Panc1 (cell line): ENCODE data around the gene FES.

ENCODE experiments used
- CTCF ChIP-seq: fragments of 450-650 bp; IDR thresholded peaks from 2 replicates; pipeline ENCODE4 v1.5.1; 2017; ENCODE audit warnings: mild to moderate bottlenecking
- POLR2AphosphoS5 ChIP-seq: IDR thresholded peaks from 2 replicates; pipeline ENCODE4 v1.6.1; 2012; ENCODE audit warnings: mild to moderate bottlenecking, low read depth, low read length, moderate library complexity
- REST ChIP-seq, 2 experiments: IDR thresholded peaks; 2 replicates each; pipeline ENCODE4 v1.6.1; 2011 to 2012; ENCODE audit warnings: low read depth in 2 of 2, control low read depth in 1 of 2, low read length in 1 of 2, mild to moderate bottlenecking in 1 of 2, moderate library complexity in 1 of 2; ENCODE audit not compliant: insufficient read depth in 1 of 2

- TF ChIP-seq CTCF = no peak
- no peak for TF ChIP-seq REST (IDR thresholded peaks at IDR 0.05; ENCODE audit: insufficient read depth in 1 of 2, low read depth in 2 of 2, low read length in 1 of 2)
- no peak for TF ChIP-seq POLR2AphosphoS5
These were observed 2.2 kb upstream of the FES start for GRCh38 chr15:90881978-90882721.
